GM18519 (cell line): ENCODE measurements around the gene REG1A.

ENCODE experiments used
- ATAC-seq: cut with Tn5 transposase; IDR thresholded peaks from one replicate; pipeline ENCODE4 v1.9.1; 2021; ENCODE audit warnings: mild to moderate bottlenecking, moderate library complexity; ENCODE audit not compliant: unreplicated experiment, low FRiP score

REG1A gene, protein sequence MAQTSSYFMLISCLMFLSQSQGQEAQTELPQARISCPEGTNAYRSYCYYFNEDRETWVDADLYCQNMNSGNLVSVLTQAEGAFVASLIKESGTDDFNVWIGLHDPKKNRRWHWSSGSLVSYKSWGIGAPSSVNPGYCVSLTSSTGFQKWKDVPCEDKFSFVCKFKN

DNA sequence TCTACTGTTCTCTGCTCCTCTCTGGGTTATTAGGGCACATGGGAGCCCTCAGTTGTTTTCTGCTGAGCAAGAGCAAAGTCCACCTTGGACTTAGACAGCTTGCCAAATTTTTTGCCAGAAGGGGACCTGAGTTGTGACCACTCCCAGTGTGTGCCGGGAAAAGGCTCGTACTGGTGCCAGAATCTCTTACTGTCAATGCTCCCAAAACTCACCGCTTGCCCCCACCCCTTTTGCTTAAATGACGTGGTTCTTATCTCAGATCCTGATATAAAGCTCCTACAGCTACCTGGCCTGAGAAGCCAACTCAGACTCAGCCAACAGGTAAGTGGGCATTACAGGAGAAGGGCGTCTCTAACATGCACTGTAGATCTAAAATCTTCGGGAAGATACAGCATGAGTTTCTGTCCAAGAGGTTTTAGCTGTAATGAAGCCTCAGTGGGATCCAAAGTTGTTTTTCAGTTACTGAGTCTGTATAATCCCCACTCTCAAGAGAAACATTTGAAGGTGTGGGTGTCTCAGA lies at the start of gene REG1A:
TSS of gene REG1A (plus strand) at position 295 of the 520 bp plus-strand sequence. CDS start 374 bp downstream, outside the sequence.
- no peak for ATAC-seq

DNA sequence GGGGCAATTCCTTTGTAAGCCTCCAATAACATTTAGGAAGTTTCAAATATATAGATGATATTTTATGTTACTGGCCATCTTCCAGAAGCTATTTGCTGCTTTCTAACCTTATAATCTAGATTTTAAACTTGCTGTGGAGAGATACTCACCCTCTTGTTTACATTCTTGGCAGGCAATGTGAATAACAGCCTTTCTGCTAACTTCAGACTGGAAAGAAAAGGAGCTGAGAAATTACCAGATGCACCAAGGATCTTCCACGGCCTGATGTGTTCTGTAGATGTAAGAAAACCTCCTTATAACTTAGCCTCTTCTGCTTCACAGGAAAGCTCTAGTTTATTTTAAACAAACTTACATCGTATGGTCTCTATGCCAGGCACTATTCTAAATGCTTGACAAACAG lies 49.2 kb upstream of the REG1A start:
- ATAC-seq: no peak

GRCh38 chr2:79082987-79083386 lies 37.3 kb upstream of the REG1A start:
- no peak for ATAC-seq

- no peak for ATAC-seq
Observed at GRCh38 chr2:79083597-79084251, 36.6 kb upstream of the REG1A start.

GRCh38 chr2:79084495-79085135 lies 35.7 kb upstream of the REG1A start:
- no peak for ATAC-seq

DNA sequence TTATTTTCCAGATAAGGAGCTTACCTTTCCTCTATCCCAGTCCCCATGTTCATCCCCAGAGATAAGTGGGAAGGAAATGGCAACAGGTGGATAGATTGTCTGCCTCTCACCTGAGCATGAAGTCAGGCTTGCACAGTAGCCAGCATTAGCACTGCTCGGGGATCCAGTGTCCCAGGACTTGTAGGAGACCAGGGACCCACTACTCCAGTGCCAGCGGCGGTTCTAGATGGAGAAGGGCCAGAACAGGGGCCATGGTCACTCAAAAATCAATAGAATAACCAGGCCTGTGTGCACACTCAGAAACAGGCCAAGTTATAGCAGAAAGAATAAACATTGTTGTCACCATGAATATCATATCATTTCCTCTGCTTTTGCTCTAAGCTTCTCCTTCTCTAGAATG lies 34.9 kb upstream of the REG1A start:
- ATAC-seq: no peak

DNA sequence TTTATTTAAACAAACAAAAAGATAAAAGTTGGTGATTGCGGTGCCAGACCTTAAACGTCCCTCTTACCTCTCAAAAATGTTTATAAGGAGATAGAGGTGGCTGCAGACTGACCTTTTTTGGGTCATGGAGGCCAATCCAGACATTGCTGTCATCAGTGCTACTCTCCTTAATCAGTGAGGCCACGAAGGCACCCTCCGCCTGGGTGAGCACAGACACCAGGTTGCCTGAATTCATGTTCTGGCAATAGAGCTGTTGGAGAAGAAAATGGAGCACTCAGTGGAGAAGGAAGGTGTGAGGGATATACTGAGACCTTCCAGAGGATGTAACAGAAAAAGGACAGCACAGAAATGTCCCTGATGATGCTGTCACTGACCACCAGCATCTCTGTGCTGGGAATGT lies 34.0 kb upstream of the REG1A start:
- ATAC-seq: no peak

- no peak for ATAC-seq
Observed at GRCh38 chr2:79087785-79088364, 32.4 kb upstream of the REG1A start, which contains the start of gene REG1B. Gene REG1B, minus strand, starts transcription at chr2:79087993. Its CDS starts 381 bp downstream, at chr2:79087612.

DNA sequence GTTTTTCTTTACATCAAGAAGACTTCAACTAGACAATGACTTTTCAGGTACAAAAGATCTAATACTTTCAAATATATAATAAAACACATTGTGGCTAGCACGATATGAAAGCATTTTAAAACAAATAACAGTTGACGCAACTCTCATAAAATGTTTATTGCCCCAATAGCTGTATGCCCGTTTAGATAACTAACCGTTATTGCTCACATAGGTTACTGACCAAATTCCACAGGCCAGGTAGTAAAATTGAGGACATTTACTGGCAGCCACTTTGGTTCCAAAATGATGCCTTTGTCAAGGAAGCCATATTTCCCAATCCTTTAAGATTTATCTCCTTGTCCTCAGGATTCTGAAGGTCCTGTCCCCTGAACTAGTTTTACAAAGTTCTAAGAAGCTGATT lies 29.6 kb upstream of the REG1A start:
- no peak for ATAC-seq

DNA sequence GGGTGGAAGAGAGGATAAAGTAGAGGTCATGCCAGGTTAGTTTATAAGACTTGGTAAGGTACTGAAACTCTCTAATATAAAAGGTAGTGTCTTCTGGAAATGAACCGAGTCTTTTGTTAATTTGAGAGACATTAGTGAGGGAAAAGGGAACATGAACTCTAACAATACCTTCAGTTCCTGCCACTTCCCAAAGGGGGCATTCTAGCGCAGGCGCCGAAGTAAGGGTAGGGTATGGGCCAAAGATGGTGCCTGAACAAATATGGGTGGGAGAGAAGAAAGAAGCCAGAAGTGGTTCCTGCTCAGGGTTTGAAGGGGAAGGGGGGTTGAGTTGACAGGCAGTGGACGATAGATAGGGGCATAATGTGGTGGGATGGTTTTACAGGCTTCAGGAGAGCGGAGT lies 22.4 kb upstream of the REG1A start:
- ATAC-seq: no peak

GRCh38 chr2:79099140-79099686 lies 21.1 kb upstream of the REG1A start:
- ATAC-seq: no peak

- no peak for ATAC-seq
Observed at GRCh38 chr2:79100285-79100684, 20.0 kb upstream of the REG1A start.

- ATAC-seq: no peak
Observed at GRCh38 chr2:79101024-79101423, 19.3 kb upstream of the REG1A start.

DNA sequence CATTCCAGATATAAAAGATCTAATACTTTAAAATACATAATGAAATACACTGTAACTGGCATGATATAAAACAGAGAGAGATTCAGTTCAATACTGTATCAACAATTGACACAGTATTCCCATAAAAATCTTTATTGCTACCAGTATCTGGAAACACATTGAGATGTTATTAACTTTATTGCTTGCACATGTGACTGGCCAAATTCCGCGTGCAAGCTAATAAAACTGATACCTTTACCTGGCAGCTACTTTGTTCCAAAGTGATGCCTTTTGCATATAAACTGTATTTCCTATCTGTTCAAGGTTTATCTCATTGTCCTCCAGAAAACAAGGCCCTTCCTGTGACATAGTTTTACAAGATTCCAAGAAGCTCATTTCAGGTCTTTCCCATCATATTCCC lies 17.1 kb upstream of the REG1A start:
- no peak for ATAC-seq

GRCh38 chr2:79105259-79105658 lies 15.0 kb upstream of the REG1A start:
- ATAC-seq: no peak

DNA sequence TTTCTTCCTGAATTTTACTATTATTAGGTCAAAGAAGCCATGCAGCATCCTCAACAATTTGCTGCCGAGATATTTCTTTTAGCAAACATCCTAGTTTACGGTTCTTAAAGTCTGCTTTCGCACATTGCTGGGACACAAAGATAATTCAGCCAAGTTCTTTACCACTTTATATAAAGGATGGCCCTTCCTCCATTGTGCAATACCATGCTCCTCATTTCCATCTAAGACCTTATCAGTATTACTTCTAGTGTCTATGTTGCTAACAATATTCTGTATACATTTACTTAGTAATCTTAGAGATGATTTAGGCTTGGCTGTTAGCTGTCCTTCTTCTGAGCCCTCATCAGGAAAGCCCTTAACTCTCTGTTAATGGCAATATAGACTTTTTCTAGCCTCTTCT lies 8.0 kb upstream of the REG1A start:
- no peak for ATAC-seq

DNA sequence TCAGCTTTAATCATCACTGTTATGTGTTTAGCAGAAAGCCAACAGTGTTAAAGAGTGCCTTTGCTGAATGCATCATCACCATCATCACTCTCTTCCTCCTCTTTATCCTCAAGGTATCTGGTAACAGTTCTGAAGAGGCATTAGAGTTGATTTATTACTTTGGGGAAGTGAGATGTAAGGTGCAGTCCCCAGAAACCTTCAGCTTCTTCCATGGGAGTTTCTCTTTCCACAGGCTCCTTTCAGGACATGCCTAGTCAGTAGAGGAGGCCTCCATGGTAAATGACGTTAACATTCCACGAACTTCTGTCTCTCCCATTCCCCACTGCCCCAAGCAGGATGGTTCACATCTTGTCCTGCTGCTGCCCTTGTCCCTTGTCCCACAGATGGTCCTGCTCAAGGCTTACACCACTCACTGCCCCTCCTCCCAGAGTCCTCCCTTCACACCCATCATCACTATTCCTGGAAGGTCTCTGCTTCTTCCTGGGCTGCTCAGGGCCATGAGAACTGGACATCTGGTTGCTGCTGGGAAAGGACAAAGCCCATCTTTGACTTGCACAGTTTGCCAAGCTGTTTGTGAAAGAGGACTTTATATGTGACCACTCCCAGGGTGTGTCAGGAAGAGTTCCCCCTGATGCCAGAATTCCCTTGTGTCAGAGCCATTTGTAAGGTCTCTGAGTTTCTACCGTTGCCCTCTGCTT lies 5.3 kb upstream of the REG1A start:
- no peak for ATAC-seq

GRCh38 chr2:79116997-79117928 lies 3.0 kb upstream of the REG1A start:
- no peak for ATAC-seq

- ATAC-seq: no peak
Observed at GRCh38 chr2:79122676-79123075, 2.4 kb downstream of the REG1A start.
